H1 (cell line): ENCODE results near the gene PRF1. TPM values are rescaled to one million over a fixed set of nuclear protein-coding genes. Genes with fewer than 3 reads are reported as not detected.

ENCODE experiments used
- CTCF ChIA-PET: fragments of 300-600 bp; sonication (Branson Sonifier 250); formaldehyde crosslinking; loops from one replicate; lab custom pipeline; 2021; ENCODE audit not compliant: partially characterized antibody; lab: Charles Lee
- POLR2A ChIA-PET: fragments of 300-600 bp; sonication (Branson Sonifier 250); formaldehyde crosslinking; loops from one replicate; lab custom pipeline; 2021; ENCODE audit warnings: inconsistent platforms; ENCODE audit not compliant: partially characterized antibody; lab: Charles Lee
- DNase-seq, 2 experiments: peaks; one replicate each; pipeline versions ENCODE4 v3.0.0 to v3.0.0-alpha.2; 2010 to 2022; ENCODE audit warnings: low spot score in 2 of 2, low read depth in 1 of 2, mixed read lengths in 1 of 2
- FAIRE-seq: peaks from 2 replicates; lab custom pipeline; 2011; peaks lifted over from hg19 to GRCh38; lab: Jason Lieb, UNC
- H2AFZ ChIP-seq: 2 replicates; pipeline ENCODE4 v1.8.1; 2012; ENCODE audit warnings: low read length, inconsistent platforms
- H2AK5ac ChIP-seq: 2 replicates; pipeline ENCODE4 v1.6.1; 2013; ENCODE audit warnings: low read depth, low read length
- H2BK120ac ChIP-seq: replicated peaks from 2 replicates; pipeline ENCODE3; 2013; ENCODE audit warnings: low read depth, low read length, inconsistent platforms
- H2BK12ac ChIP-seq: 2 replicates; pipeline ENCODE4 v1.6.1; 2013; ENCODE audit warnings: low read depth, low read length
- H2BK15ac ChIP-seq: 2 replicates; pipeline ENCODE4 v1.6.1; 2013; ENCODE audit warnings: low read length
- H2BK20ac ChIP-seq: 2 replicates; pipeline ENCODE4 v1.6.1; 2013; ENCODE audit warnings: low read length
- H2BK5ac ChIP-seq: 2 replicates; pipeline ENCODE4 v1.6.1; 2013; ENCODE audit warnings: low read depth, low read length
- H3K14ac ChIP-seq: 2 replicates; pipeline ENCODE4 v1.6.1; 2013; ENCODE audit warnings: inconsistent platforms; ENCODE audit not compliant: insufficient read length
- H3K18ac ChIP-seq: 2 replicates; pipeline ENCODE4 v1.6.1; 2013; ENCODE audit warnings: low read length; ENCODE audit errors: extremely low read depth
- H3K23ac ChIP-seq: 2 replicates; pipeline ENCODE4 v1.6.1; 2013; ENCODE audit warnings: inconsistent platforms; ENCODE audit not compliant: insufficient read length
- H3K23me2 ChIP-seq: 2 replicates; pipeline ENCODE4 v1.6.1; 2013; ENCODE audit warnings: low read depth, low read length
- H3K27ac ChIP-seq: 2 replicates; pipeline ENCODE4 v1.6.1; 2011; ENCODE audit warnings: low read depth, low read length, inconsistent platforms
- H3K27me3 ChIP-seq, 4 experiments: replicated peaks in 1 of 4; 1 replicate in 1 of 4; 2 replicates in 3 of 4; pipeline versions ENCODE4 v1.6.1 to v1.8.1; 2011 to 2013; ENCODE audit warnings: low read length in 3 of 4, mild to moderate bottlenecking in 3 of 4, inconsistent platforms in 2 of 4, mixed read lengths in 2 of 4, moderate library complexity in 1 of 4; ENCODE audit not compliant: control insufficient read depth in 3 of 4, insufficient read depth in 3 of 4; ENCODE audit errors: extremely low read depth in 1 of 4
- H3K36me3 ChIP-seq, 4 experiments: 2 replicates each; pipeline versions ENCODE4 v1.6.1 to v1.8.1; 2011 to 2013; ENCODE audit warnings: mild to moderate bottlenecking in 4 of 4, low read length in 3 of 4, moderate library complexity in 2 of 4, control low read depth in 1 of 4, inconsistent platforms in 1 of 4; ENCODE audit not compliant: insufficient read depth in 4 of 4, control insufficient read depth in 2 of 4
- H3K4ac ChIP-seq: replicated peaks from 2 replicates; pipeline ENCODE3; 2013; ENCODE audit warnings: low read length, low read depth, mixed read lengths, inconsistent platforms; ENCODE audit not compliant: insufficient read length
- H3K4me1 ChIP-seq, 4 experiments: replicated peaks in 1 of 4; 1 replicate in 1 of 4; 2 replicates in 3 of 4; pipeline versions ENCODE4 v1.6.1 to v1.8.1; 2011 to 2013; ENCODE audit warnings: low read length in 3 of 4, inconsistent platforms in 2 of 4, mixed read lengths in 1 of 4; ENCODE audit not compliant: insufficient read depth in 4 of 4, control insufficient read depth in 3 of 4
- H3K4me2 ChIP-seq, 2 experiments: 2 replicates each; pipeline versions ENCODE4 v1.6.1 to v1.8.1; 2011 to 2013; ENCODE audit warnings: low read depth in 2 of 2, low read length in 2 of 2, control low read depth in 1 of 2, inconsistent platforms in 1 of 2, mild to moderate bottlenecking in 1 of 2; ENCODE audit not compliant: insufficient read depth in 1 of 2
- H3K4me3 ChIP-seq, 4 experiments: fragments of 200-600, 300-600 bp in 1 of 4; sonication (generic), shearing (Covaris generic), sonication (Bioruptor Twin) in 1 of 4; 2 replicates each; pipeline versions ENCODE4 v1.5.1 to v1.8.1; 2011 to 2016; ENCODE audit warnings: low read length in 4 of 4, low read depth in 3 of 4, control low read depth in 2 of 4, inconsistent platforms in 2 of 4, mild to moderate bottlenecking in 2 of 4, mixed read lengths in 1 of 4, moderate library complexity in 1 of 4; ENCODE audit not compliant: insufficient read depth in 2 of 4; ENCODE audit errors: extremely low read depth in 1 of 4
- H3K56ac ChIP-seq: replicated peaks from 2 replicates; pipeline ENCODE3; 2013; ENCODE audit warnings: low read depth, mild to moderate bottlenecking, mixed read lengths, low read length, inconsistent platforms; ENCODE audit not compliant: insufficient read length
- H3K79me1 ChIP-seq: 2 replicates; pipeline ENCODE4 v1.6.1; 2013; ENCODE audit warnings: low read depth, low read length, control low read depth
- H3K79me2 ChIP-seq, 2 experiments: 2 replicates each; pipeline versions ENCODE4 v1.6.1 to v1.8.1; 2012 to 2013; ENCODE audit warnings: low read length in 2 of 2, mild to moderate bottlenecking in 2 of 2, inconsistent platforms in 1 of 2; ENCODE audit not compliant: insufficient read depth in 2 of 2, control insufficient read depth in 1 of 2
- H3K9ac ChIP-seq, 4 experiments: replicated peaks in 1 of 4; 1 replicate in 1 of 4; 2 replicates in 3 of 4; pipeline versions ENCODE4 v1.6.1 to v1.8.1; 2011 to 2013; ENCODE audit warnings: low read depth in 3 of 4, low read length in 3 of 4, control low read depth in 2 of 4, mild to moderate bottlenecking in 2 of 4, moderate library complexity in 2 of 4, inconsistent platforms in 1 of 4; ENCODE audit errors: extremely low read depth in 1 of 4
- H3K9me3 ChIP-seq, 2 experiments: 2 replicates each; pipeline versions ENCODE4 v1.6.1 to v1.8.1; 2012 to 2013; ENCODE audit warnings: mild to moderate bottlenecking in 2 of 2, moderate library complexity in 2 of 2, control low read depth in 1 of 2, inconsistent platforms in 1 of 2, low read depth in 1 of 2, low read length in 1 of 2, mixed read lengths in 1 of 2; ENCODE audit not compliant: insufficient read depth in 2 of 2
- H4K20me1 ChIP-seq, 2 experiments: replicated peaks in 1 of 2; 2 replicates each; pipeline versions ENCODE3 to v1.8.1; 2011 to 2013; ENCODE audit warnings: inconsistent platforms in 2 of 2, low read length in 2 of 2, mild to moderate bottlenecking in 1 of 2; ENCODE audit not compliant: insufficient read depth in 2 of 2, control insufficient read depth in 1 of 2
- H4K5ac ChIP-seq: 2 replicates; pipeline ENCODE4 v1.6.1; 2013; ENCODE audit warnings: low read length, low read depth, mixed read lengths, inconsistent platforms; ENCODE audit not compliant: insufficient read length
- H4K8ac ChIP-seq: 2 replicates; pipeline ENCODE4 v1.8.0; 2013; ENCODE audit warnings: mild to moderate bottlenecking, moderate library complexity, low read length, inconsistent platforms; ENCODE audit not compliant: insufficient read depth; ENCODE audit errors: extremely low read depth
- H4K91ac ChIP-seq: replicated peaks from 2 replicates; pipeline ENCODE3; 2013; ENCODE audit warnings: low read length, mixed read lengths, inconsistent platforms; ENCODE audit not compliant: insufficient read length
- GABPA ChIP-seq: IDR thresholded peaks from 2 replicates; pipeline ENCODE4 v1.6.1; 2011; ENCODE audit warnings: mild to moderate bottlenecking, low read length, moderate library complexity, borderline replicate concordance; ENCODE audit not compliant: insufficient read depth
- MAX ChIP-seq: IDR thresholded peaks from 2 replicates; pipeline ENCODE4 v1.6.1; 2012; ENCODE audit warnings: inconsistent platforms
- SP4 ChIP-seq: IDR thresholded peaks from 2 replicates; pipeline ENCODE4 v1.6.1; 2012; ENCODE audit warnings: low read length, inconsistent platforms
- WGBS, 2 experiments: shearing (Covaris generic) in 1 of 2; methylation state at CpG; one replicate each; pipeline versions ENCODE4 v1.1.6 to v1.1.7; 2013 to 2015; ENCODE audit warnings: low lambda C conversion rate in 2 of 2, mixed read lengths in 2 of 2, inconsistent platforms in 1 of 2, low coverage in 1 of 2, missing lambda C conversion rate in 1 of 2; ENCODE audit not compliant: insufficient replicate concordance in 2 of 2, insufficient coverage in 1 of 2, insufficient read length in 1 of 2; ENCODE audit errors: extremely low coverage in 1 of 2, missing lambda C conversion rate in 1 of 2; 5-methylcytosine and 5-hydroxymethylcytosine counted together
- long read RNA-seq, 2 experiments: library from RNA in 1 of 2; library from capped mRNA in 1 of 2; stranded (forward); transcript quantifications; one replicate each; pipeline ENCODE4 v2.0.0, GENCODE V29; 2021; ENCODE audit warnings: inconsistent platforms in 1 of 2
- polyA minus RNA-seq, 3 experiments: library from RNA; depleted of rRNA, polyadenylated mRNA; stranded (reverse); fragments of >200 nt; gene quantifications; 1 replicate in 2 of 3; 2 replicates in 1 of 3; pipeline ENCODE4 v1.2.3, GENCODE V29; 2011
- polyA plus RNA-seq, 7 experiments: library from polyadenylated mRNA; depleted of rRNA in 3 of 7; stranded (reverse) in 5 of 7; unstranded in 2 of 7; fragments of >200 nt in 5 of 7; fragments of 200-250 nt in 2 of 7; gene quantifications; 1 replicate in 5 of 7; 2 replicates in 1 of 7; 4 replicates in 1 of 7; pipeline versions ENCODE4 v1.2.1 to v1.2.3, GENCODE V29; 2011 to 2013; ENCODE audit warnings: missing spikeins in 2 of 7, mixed read lengths in 2 of 7
- total RNA-seq: library from RNA; stranded (reverse); fragmentation: NEBNext Ultra II Directional; extraction: Animal tissue kit (Norgen Biotek cat#: 25700); gene quantifications from 2 replicates; pipeline ENCODE4 v1.2.1, GENCODE V29; 2021

PRF1 gene
- total RNA-seq (not detected in 2 replicates), polyA plus RNA-seq (2011; rRNA removed) (0.06 and 0.15 TPM in 2 replicates), polyA minus RNA-seq (2011; rRNA and poly(A)+ RNA removed) (0.07 TPM in 1 of 2 replicates, not detected in the other)
- not detected for polyA plus RNA-seq (2011; cell fraction: cytosol; rRNA removed)
- polyA plus RNA-seq (2011; cell fraction: nucleus; rRNA removed), result 0.06 TPM
- polyA plus RNA-seq (2012, experiment 1 of 2), result not detected in 4 replicates
- not detected for polyA plus RNA-seq (2012, experiment 2 of 2)
- polyA plus RNA-seq (2013, experiment 1 of 2), result 0.06 TPM
- 0.09 TPM for polyA plus RNA-seq (2013, experiment 2 of 2)
- polyA minus RNA-seq (2011; cell fraction: cytosol; rRNA and poly(A)+ RNA removed), result not detected
- polyA minus RNA-seq (2011; cell fraction: nucleus; rRNA and poly(A)+ RNA removed), result not detected
- long read RNA-seq, experiment 1, result 0 reads
- long read RNA-seq, experiment 2, result 0 reads

GRCh38 chr10:70602665-70603448, at the start of gene PRF1:
Gene PRF1 (minus strand): TSS chr10:70602741. CDS start chr10:70600902, 1,839 bp downstream.
- 0 out of 2 replicates have a peak within 1 kb of the TSS, but pooled peaks have one; percentile 50 for H2BK12ac ChIP-seq
- no peak within 1 kb of the TSS for H2BK120ac ChIP-seq
- peak within 1 kb of the TSS; percentile 75 for H3K4ac ChIP-seq
- no peak within 1 kb of the TSS for H3K4me3 ChIP-seq
- no peak within 1 kb of the TSS; the same call in 1 of the 2 replicates for H3K18ac ChIP-seq
- peak within 1 kb of the TSS; percentile 32 for H4K91ac ChIP-seq
- no peak within 1 kb of the TSS for H3K4me2 ChIP-seq
- FAIRE-seq (no peak), DNase-seq (peak in 1 of 2 experiments; percentile 44)
- H3K9me3 ChIP-seq, result no peaks in the 10 kb centered on the region
- no peak within 1 kb of the TSS for H2BK5ac ChIP-seq
- peak within 1 kb of the TSS; percentile 61; the same call in 1 of the 2 replicates for H2BK15ac ChIP-seq
- TF ChIP-seq MAX (no peak), SP4 (no peak), GABPA (no peak)
- no peaks in the 10 kb centered on the region for H3K79me2 ChIP-seq
- H2AFZ ChIP-seq, result no peak within 1 kb of the TSS
- no peak within 1 kb of the TSS for H3K27ac ChIP-seq
- H3K4me1 ChIP-seq, result no peaks in the 10 kb centered on the region; a peak in 1 of 7 replicates
- H3K79me1 ChIP-seq, result no peaks in the 10 kb centered on the region
- ChIA-PET POLR2A (interaction anchor here (1.5 kb wide), 1 partner anchor 13 kb away, joined by 4 read pairs; no protein-coding TSS in a partner anchor), CTCF (interaction anchor here (1.0 to 1.1 kb wide), 3 partner anchors 68 to 276 kb away, joined by 3 read pairs; no protein-coding TSS in a partner anchor)
- no peak within 1 kb of the TSS for H2AK5ac ChIP-seq
- no peak within 1 kb of the TSS for H2BK20ac ChIP-seq
- H4K20me1 ChIP-seq, result no peaks in the 10 kb centered on the region
- WGBS, 2 experiments, result 87% methylated on average over 21 of the region's 21 CpGs; no CpG with 5 or more reads in 1 of the 2 experiments
- H4K8ac ChIP-seq, result no peak within 1 kb of the TSS
- no peak within 1 kb of the TSS for H3K9ac ChIP-seq
- no peak within 1 kb of the TSS for H3K14ac ChIP-seq
- H3K23me2 ChIP-seq, result no peaks in the 10 kb centered on the region
- H3K36me3 ChIP-seq, result no peaks in the 10 kb centered on the region
- no peak within 1 kb of the TSS for H3K56ac ChIP-seq
- H4K5ac ChIP-seq, result no peak within 1 kb of the TSS
- no peaks in the 10 kb centered on the region for H3K27me3 ChIP-seq
- H3K23ac ChIP-seq, result no peak within 1 kb of the TSS
